HepG2 (cell line): Measurements from ENCODE around the gene RPL35. TPM values are rescaled to one million over a fixed set of nuclear protein-coding genes. Genes with fewer than 3 reads are reported as not detected.
A peak's percentile ranks its signal among the peaks of the same experiment; 100 is the strongest.

Experiments
- ASH2L ChIP-seq: fragments of 300-600, 200-600 bp; sonication (generic); IDR thresholded peaks from 2 replicates; pipeline ENCODE4 v1.7.0; 2017; ENCODE audit warnings: low read depth, mild to moderate bottlenecking, moderate library complexity, mixed read lengths, low read length; ENCODE audit not compliant: insufficient read length
- CBX1 ChIP-seq: IDR thresholded peaks from one replicate; pipeline ENCODE4 v1.6.1; 2016; ENCODE audit warnings: antibody characterized with exemption, low read depth
- DNMT1 ChIP-seq: sonication (generic); formaldehyde crosslinking; IDR thresholded peaks from 2 replicates; pipeline ENCODE4 v1.5.1; 2020; ENCODE audit warnings: mild to moderate bottlenecking, missing genetic modification reagents
- ESRRA ChIP-seq: sonication (generic); formaldehyde crosslinking; IDR thresholded peaks from 2 replicates; pipeline ENCODE4 v1.5.1; 2020; ENCODE audit warnings: mild to moderate bottlenecking, low read depth, missing genetic modification reagents
- FOSL2 ChIP-seq: sonication (generic); formaldehyde crosslinking; IDR thresholded peaks from 2 replicates; pipeline ENCODE4 v1.4.0; 2020; ENCODE audit warnings: missing genetic modification reagents
- GFI1 ChIP-seq: sonication (generic); formaldehyde crosslinking; IDR thresholded peaks from 2 replicates; pipeline ENCODE4 v1.5.0; 2020; ENCODE audit warnings: missing genetic modification reagents, mild to moderate bottlenecking, borderline replicate concordance
- HDAC1 ChIP-seq: sonication (generic); formaldehyde crosslinking; IDR thresholded peaks from 2 replicates; pipeline ENCODE4 v1.5.1; 2020; ENCODE audit warnings: mild to moderate bottlenecking, missing genetic modification reagents
- HMGA1 ChIP-seq: sonication (generic); formaldehyde crosslinking; conservative IDR thresholded peaks from 2 replicates; pipeline ENCODE4 v1.4.0; 2020; ENCODE audit warnings: missing genetic modification reagents
- IRF1 ChIP-seq: sonication (generic); formaldehyde crosslinking; IDR thresholded peaks from 2 replicates; pipeline ENCODE4 v1.4.0; 2020; ENCODE audit warnings: low read depth, mild to moderate bottlenecking, missing genetic modification reagents
- SNRNP70 ChIP-seq: fragments of 200-400 bp; formaldehyde crosslinking; IDR thresholded peaks from 2 replicates; pipeline ENCODE4 v1.6.1; 2017; ENCODE audit warnings: mild to moderate bottlenecking, low read depth, low read length, moderate library complexity
- TARDBP ChIP-seq: sonication (generic); formaldehyde crosslinking; IDR thresholded peaks from 2 replicates; pipeline ENCODE4 v1.8.0; 2022; ENCODE audit warnings: mild to moderate bottlenecking, missing genetic modification reagents
- U2AF2 ChIP-seq: fragments of 200-400 bp; formaldehyde crosslinking; IDR thresholded peaks from 2 replicates; pipeline ENCODE4 v1.6.1; 2017; ENCODE audit warnings: low read depth, mild to moderate bottlenecking, low read length
- ZBED4 ChIP-seq: sonication (generic); formaldehyde crosslinking; IDR thresholded peaks from 2 replicates; pipeline ENCODE4 v1.4.0; 2020; ENCODE audit warnings: missing genetic modification reagents, borderline replicate concordance
- ZBTB1 ChIP-seq: sonication (generic); formaldehyde crosslinking; IDR thresholded peaks from 2 replicates; pipeline ENCODE4 v1.4.0; 2020; ENCODE audit warnings: missing genetic modification reagents, borderline replicate concordance
- ZFP1 ChIP-seq: IDR thresholded peaks from 2 replicates; pipeline ENCODE4 v1.6.1; 2016
- ZNF205 ChIP-seq: IDR thresholded peaks from 2 replicates; pipeline ENCODE4 v1.6.1; 2018; ENCODE audit warnings: missing biosample characterization, missing genetic modification reagents
- ZNF501 ChIP-seq: sonication (generic); formaldehyde crosslinking; IDR thresholded peaks from 2 replicates; pipeline ENCODE4 v1.5.1; 2020; ENCODE audit warnings: mild to moderate bottlenecking, moderate library complexity, missing genetic modification reagents
- ZNF556 ChIP-seq: sonication (generic); formaldehyde crosslinking; IDR thresholded peaks from 2 replicates; pipeline ENCODE4 v1.4.0; 2020; ENCODE audit warnings: mild to moderate bottlenecking, missing genetic modification reagents, borderline replicate concordance
- ZNF724P ChIP-seq: sonication (generic); formaldehyde crosslinking; IDR thresholded peaks from 2 replicates; pipeline ENCODE4 v1.8.0; 2022; ENCODE audit warnings: missing genetic modification reagents, borderline replicate concordance
- ZNF776 ChIP-seq: sonication (generic); formaldehyde crosslinking; IDR thresholded peaks from 2 replicates; pipeline ENCODE4 v1.4.0; 2020; ENCODE audit warnings: mild to moderate bottlenecking, missing genetic modification reagents
- ZNF780A ChIP-seq: sonication (generic); formaldehyde crosslinking; IDR thresholded peaks from 2 replicates; pipeline ENCODE4 v1.8.0; 2022; ENCODE audit warnings: mild to moderate bottlenecking, missing genetic modification reagents, moderate library complexity
- ZNF788 ChIP-seq: sonication (generic); formaldehyde crosslinking; IDR thresholded peaks from 2 replicates; pipeline ENCODE4 v1.5.0; 2020; ENCODE audit warnings: mild to moderate bottlenecking, missing genetic modification reagents, borderline replicate concordance
- polyA plus RNA-seq, 8 experiments: library from polyadenylated mRNA; depleted of rRNA in 3 of 8; stranded (reverse) in 7 of 8; unstranded in 1 of 8; fragments of >200 nt; fragmentation: Illumina TruSeq in 4 of 8; extraction: Trizol in 4 of 8; gene quantifications; 2 replicates each; pipeline versions ENCODE4 v1.2.1 to v1.2.3, GENCODE V29; 2011 to 2016; ENCODE audit warnings: low read depth in 4 of 8, missing spikeins in 1 of 8, mixed read lengths in 1 of 8; ENCODE audit not compliant: insufficient read depth in 1 of 8
- total RNA-seq, 5 experiments: library from RNA; depleted of rRNA; stranded (reverse); fragments of >200 nt; fragmentation: Illumina TruSeq; extraction: Trizol; gene quantifications; 2 replicates each; pipeline ENCODE4 v1.2.3, GENCODE V29; 2016; ENCODE audit warnings: low read depth in 1 of 5
- TF ChIP-seq, protein P1 (sequence below): sonication (generic); formaldehyde crosslinking; IDR thresholded peaks from 2 replicates; pipeline ENCODE4 v1.5.0; 2020; ENCODE audit warnings: mild to moderate bottlenecking, missing genetic modification reagents, moderate library complexity
- TF ChIP-seq, protein P2 (sequence below): sonication (generic); formaldehyde crosslinking; IDR thresholded peaks from 2 replicates; pipeline ENCODE4 v1.5.0; 2020; ENCODE audit warnings: missing genetic modification reagents

Gene RPL35
- total and polyA plus RNA-seq, 2 of the 13 experiments (the other 11 are each of a cell fraction or from before 2014, with no cell fraction given), result 2,153 to 2,935 TPM

DNA sequence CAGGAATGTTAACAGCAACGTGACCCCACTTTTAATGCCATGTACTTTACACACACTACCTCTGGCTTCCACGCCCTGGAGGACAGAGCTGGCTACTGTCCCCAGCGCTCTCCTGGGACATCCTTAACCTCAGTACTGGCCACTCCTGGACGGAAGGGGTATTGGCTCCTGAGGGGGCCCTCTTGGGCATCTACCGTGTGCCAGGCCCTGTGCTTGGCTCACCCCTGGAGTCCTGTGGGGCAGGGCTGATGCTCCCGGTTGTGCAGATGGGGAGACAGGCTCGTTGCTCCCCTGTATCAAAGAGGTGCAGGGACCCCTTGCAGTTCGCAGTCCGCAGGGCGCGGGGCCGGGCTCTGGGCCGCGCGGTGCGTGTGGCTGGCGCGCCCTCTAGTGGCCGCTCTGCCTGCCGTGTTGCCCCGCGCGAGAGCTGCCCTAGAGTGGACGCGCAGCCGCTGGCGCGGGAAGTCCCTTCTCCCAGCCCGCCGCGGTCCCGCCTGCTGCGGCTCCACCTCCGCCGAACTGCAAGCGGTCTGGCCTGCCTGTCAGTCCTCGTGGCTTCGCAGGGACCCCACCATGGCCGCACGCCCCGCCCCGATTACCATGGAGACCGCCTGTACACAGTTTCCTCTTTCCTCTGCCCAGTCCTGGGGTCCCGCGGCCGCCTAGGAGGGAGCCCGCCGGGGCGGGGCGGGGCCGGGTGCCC lies 8.8 kb downstream of the RPL35 start, which contains the start of gene WDR38 (continued):
- TF ChIP-seq, protein P1, sequence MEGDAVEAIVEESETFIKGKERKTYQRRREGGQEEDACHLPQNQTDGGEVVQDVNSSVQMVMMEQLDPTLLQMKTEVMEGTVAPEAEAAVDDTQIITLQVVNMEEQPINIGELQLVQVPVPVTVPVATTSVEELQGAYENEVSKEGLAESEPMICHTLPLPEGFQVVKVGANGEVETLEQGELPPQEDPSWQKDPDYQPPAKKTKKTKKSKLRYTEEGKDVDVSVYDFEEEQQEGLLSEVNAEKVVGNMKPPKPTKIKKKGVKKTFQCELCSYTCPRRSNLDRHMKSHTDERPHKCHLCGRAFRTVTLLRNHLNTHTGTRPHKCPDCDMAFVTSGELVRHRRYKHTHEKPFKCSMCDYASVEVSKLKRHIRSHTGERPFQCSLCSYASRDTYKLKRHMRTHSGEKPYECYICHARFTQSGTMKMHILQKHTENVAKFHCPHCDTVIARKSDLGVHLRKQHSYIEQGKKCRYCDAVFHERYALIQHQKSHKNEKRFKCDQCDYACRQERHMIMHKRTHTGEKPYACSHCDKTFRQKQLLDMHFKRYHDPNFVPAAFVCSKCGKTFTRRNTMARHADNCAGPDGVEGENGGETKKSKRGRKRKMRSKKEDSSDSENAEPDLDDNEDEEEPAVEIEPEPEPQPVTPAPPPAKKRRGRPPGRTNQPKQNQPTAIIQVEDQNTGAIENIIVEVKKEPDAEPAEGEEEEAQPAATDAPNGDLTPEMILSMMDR (CRISPR knock-in tag), result peak; percentile 96
- TF ChIP-seq ZNF205 (CRISPR knock-in tag), result no peak
- 0 out of 2 replicates have a peak, but pooled peaks have one; percentile 24 for TF ChIP-seq HDAC1
- TF ChIP-seq, protein P2, sequence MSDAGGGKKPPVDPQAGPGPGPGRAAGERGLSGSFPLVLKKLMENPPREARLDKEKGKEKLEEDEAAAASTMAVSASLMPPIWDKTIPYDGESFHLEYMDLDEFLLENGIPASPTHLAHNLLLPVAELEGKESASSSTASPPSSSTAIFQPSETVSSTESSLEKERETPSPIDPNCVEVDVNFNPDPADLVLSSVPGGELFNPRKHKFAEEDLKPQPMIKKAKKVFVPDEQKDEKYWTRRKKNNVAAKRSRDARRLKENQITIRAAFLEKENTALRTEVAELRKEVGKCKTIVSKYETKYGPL (CRISPR knock-in tag), result no peak
- no peak; the same call in 1 of the 2 replicates for TF ChIP-seq DNMT1 (CRISPR knock-in tag)
- TF ChIP-seq ZNF776 (CRISPR knock-in tag), result peak; percentile 20; the same call in 1 of the 2 replicates
- TF ChIP-seq ASH2L, result peak; percentile 63
- TF ChIP-seq TARDBP (CRISPR knock-in tag), result peak; percentile 27; the same call in 1 of the 2 replicates
- no peak for TF ChIP-seq U2AF2
- TF ChIP-seq FOSL2 (CRISPR knock-in tag), result no peak; the same call in 1 of the 2 replicates
- no peak for TF ChIP-seq ZBTB1 (CRISPR knock-in tag)
- no peak for TF ChIP-seq IRF1 (CRISPR knock-in tag)
- TF ChIP-seq ZNF780A (CRISPR knock-in tag), result no peak
- TF ChIP-seq ZNF556 (CRISPR knock-in tag), result no peak
- peak; percentile 78; the same call in 1 of the 2 replicates for TF ChIP-seq ZNF501
- peak; percentile 19; the same call in 1 of the 2 replicates for TF ChIP-seq GFI1 (CRISPR knock-in tag)
- TF ChIP-seq ZBED4, result no peak
- TF ChIP-seq ESRRA (CRISPR knock-in tag), result no peak
- TF ChIP-seq HMGA1 (CRISPR knock-in tag), result no peak
- peak; percentile 1; the same call in 1 of the 2 replicates for TF ChIP-seq ZNF788
- TF ChIP-seq SNRNP70, result no peak
- no peak for TF ChIP-seq ZFP1 (CRISPR knock-in tag)
- no peak for TF ChIP-seq CBX1
- peak; percentile 72; the same call in 1 of the 2 replicates for TF ChIP-seq ZNF724P (CRISPR knock-in tag)
